Measurements from ENCODE around the gene KRTAP4-12.
"Not testable (repeated sequence)": the region's sequence is repeated elsewhere in the genome, so short reads cannot be mapped to it uniquely, and the experiment has no call there.

KRTAP4-12 gene

GRCh38 chr17:41125064-41125463, 1.1 kb upstream of the KRTAP4-12 start:
- no peak for DNase-seq

DNA sequence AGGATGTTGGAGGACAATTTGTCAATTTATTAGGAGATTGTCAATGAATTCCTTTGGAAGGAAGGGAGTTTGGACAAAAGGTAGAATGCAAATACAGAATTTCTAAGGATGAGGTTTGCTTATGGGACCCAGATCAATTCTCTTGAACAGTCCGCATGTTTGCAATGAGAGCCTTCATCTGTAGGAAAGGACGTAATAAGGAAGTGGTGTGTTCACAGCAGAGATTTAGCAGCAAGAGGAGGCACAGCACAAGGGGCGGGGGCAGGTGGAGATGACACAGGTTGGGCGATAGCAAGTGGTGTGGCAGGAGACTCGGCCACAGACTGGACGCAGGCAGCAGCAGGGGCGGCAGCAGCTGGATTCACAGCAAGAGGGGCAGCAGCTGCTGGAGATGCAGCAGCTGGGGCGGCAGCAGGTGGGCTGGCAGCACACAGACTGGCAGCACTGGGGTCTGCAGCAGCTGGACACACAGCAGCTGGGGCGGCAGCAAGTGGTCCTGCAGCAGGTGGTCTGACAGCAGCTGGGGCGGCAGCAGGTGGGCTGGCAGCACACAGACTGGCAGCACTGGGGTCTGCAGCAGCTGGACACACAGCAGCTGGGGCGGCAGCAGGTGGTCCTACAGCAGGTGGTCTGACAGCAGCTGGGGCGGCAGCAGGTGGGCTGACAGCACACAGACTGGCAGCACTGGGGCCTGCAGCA, 541 bp downstream of the KRTAP4-12 start:
- DNase-seq, result not testable (repeated sequence)

- DNase-seq, result no peak
Measured at GRCh38 chr17:41121742-41122141, 2.2 kb downstream of the KRTAP4-12 start.

GRCh38 chr17:41119696-41120690, 4.0 kb downstream of the KRTAP4-12 start:
- DNase-seq, result not testable (repeated sequence)

GRCh38 chr17:41118721-41119120, 5.3 kb downstream of the KRTAP4-12 start:
- DNase-seq, result no peak

DNA sequence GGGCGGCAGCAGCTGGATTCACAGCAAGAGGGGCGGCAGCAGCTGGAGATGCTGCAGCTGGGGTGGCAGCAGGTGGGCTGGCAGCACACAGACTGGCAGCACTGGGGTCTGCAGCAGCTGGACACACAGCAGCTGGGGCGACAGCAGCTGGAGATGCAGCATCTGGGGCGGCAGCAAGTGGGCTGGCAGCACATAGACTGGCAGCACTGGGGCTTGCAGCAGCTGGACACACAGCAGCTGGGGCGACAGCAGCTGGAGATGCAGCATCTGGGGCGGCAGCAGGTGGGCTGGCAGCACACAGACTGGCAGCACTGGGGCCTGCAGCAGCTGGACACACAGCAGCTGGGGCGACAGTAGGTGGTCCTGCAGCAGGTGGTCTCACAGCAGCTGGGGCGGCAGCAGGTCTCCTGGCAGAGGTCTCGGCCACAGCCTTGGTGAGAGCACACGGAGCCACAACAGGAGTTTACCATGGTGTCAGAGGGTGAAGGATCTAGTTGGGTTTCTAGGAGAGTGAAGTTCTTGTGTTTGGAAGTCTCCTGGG, 6.1 kb downstream of the KRTAP4-12 start, which contains the start of gene KRTAP4-11:
Gene KRTAP4-11 (minus strand): TSS at position 528 of the 541 bp plus-strand sequence. CDS start 58 bp downstream, at position 470.
- not testable (repeated sequence) for DNase-seq

GRCh38 chr17:41116297-41116696, 7.7 kb downstream of the KRTAP4-12 start:
- no peak for DNase-seq

DNA sequence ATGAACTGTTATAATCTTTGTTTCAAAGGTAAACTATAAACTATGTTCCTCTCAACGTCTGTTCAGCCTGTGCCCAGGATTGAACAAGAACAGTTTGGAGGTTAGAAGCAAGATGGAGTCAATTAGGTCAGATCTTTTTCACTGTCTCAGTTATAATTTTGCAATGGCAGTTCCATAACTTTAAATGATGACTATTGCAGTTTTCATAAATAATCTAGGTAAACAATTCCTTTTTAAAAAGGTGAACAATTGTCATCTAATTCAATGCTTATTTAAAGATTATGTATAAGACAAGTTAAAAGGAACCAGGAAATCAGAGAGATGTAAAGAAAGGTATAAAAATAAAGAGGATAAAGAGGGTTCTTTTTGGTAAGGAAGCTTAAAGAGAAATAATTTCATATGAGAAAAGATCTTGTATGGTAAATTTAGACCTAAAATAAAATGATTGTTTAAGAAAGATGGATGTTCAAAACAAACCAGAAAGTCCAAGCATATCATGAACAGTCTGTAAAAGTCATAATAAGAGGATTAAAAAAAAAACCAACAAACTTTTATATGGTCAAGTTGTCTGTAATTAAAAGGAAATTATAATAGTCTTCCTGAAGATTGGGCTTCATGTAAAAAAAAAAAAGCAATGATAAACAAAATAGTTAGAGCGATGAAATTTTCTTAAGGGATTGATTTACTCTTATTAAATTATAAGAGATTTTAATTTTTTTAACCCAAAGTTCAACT, 12.7 kb downstream of the KRTAP4-12 start:
- no peak for DNase-seq

DNA sequence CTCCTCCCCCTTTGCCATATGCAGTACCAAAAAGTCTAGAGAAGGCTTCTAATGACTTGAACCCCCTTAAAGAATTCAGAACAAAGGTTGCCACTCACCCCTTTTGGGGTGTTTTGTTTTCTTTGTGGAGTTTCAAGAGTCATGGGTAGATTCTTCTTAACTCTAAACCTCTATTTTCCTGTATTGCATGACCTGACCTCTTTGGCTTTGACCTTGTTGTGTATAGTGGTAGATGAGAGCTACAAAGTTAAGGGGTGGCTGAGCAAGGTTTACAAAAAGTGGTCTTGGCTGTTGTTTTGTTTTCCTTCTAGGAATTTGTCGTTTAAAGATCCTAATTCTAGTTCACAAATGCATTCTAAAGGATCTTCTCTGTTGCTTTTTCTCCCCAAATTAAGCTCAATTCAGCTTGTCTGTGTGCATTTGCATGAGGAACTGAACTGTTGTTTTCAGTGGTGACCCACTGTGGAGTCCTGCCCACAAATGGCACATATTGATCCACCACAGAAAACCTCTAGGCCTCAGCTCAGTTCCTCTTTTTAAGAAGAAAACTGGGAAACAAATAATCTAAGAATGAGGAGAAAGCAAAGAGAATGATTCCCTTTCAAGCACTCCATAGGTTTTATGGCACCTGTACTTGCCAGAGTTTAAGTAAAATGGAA, 15.1 kb downstream of the KRTAP4-12 start:
- not testable (repeated sequence) for DNase-seq

DNA sequence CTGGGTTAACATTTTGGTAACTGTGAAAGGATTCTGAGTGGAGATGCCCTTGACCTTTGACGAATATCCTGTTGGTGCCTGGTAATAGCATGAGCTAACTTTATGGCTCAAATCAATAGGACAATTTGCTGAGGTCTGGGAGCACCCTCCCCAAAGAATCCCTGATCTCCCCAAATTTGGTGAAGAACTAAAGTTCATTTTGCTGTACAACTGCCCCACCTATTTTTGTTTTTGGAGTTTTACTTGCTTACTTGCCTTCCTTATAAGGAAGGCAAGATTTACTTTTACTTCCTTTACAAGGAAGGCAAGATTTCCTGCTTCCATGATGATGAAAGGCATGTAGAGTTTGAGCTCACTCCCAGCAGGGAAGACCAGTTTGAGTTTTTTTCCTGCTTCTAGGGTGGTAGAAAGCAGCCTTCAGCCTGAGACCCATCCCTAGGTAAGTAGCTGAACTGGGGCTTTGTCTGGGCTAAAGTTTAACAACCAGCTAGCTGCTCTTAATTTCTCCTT, 16.0 kb downstream of the KRTAP4-12 start:
- no peak for DNase-seq

DNA sequence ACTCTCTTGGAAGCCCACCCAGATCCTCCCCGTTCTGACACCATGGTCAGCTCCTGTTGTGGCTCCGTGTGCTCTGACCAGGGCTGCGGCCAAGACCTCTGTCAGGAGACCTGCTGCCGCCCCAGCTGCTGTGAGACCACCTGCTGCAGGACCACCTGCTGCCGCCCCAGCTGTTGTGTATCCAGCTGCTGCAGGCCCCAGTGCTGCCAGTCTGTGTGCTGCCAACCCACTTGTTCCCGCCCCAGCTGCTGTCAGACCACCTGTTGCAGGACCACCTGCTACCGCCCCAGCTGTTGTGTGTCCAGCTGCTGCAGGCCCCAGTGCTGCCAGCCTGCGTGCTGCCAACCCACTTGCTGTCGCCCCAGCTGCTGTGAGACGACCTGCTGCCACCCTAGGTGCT, 18.6 kb downstream of the KRTAP4-12 start, which contains the start of gene KRTAP4-9:
Gene KRTAP4-9 (plus strand): TSS at position 43 of the 400 bp plus-strand sequence. CDS start 0 bp downstream, at position 43.
- DNase-seq, result not testable (repeated sequence)

- not testable (repeated sequence) for DNase-seq
Measured at GRCh38 chr17:41104386-41105038, 19.5 kb downstream of the KRTAP4-12 start.

- no peak for DNase-seq
Measured at GRCh38 chr17:41103896-41104295, 20.1 kb downstream of the KRTAP4-12 start.

GRCh38 chr17:41101586-41102259, 22.3 kb downstream of the KRTAP4-12 start, which contains the start of gene KRTAP4-16:
TSS of gene KRTAP4-16 (minus strand) at chr17:41102209. CDS start at chr17:41102209, 0 bp downstream.
- DNase-seq, result no peak

GRCh38 chr17:41099682-41100480, 24.1 kb downstream of the KRTAP4-12 start:
- not testable (repeated sequence) for DNase-seq

DNA sequence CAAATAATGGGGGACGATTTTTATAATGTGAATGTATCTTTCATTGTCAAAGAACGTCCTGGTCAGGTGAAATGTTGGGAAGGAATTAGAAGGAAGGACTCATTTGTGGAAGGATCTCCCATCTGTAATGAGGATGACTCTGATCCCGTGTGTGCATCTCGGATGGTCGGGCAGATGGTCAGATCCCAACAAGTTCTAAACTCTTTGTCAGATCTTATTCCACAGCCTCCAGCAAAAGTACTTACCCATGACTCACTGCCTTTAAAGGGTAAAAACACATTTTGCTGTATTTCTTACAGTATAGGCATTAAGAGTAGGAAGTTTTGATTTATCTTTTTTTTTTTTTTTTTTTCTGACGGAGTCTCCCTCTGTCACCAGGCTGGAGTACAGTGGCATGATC, 25.5 kb downstream of the KRTAP4-12 start:
- DNase-seq, result no peak

DNA sequence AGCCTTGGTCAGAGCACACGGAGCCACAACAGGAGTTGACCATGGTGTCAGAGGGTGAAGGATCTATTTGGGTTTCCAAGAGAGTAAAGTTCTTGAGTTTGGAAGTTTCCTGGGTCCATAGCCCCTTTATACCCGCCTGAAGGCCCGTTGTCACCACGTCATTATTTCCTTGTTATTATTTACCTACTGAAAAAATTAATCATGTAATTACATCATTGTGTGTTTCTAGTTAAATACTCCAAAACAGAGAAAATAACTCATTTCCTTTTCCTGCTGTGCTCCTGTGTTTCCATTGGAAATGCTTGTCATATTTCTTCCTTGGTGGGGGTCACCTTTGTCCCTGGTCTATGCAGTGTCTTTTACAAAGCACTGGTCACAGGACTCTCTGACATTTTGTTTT, 25.9 kb downstream of the KRTAP4-12 start, which contains the start of gene KRTAP4-8:
Gene KRTAP4-8 (minus strand): TSS at position 101 of the 400 bp plus-strand sequence. CDS start 58 bp downstream, at position 43.
- DNase-seq, result no peak

DNA sequence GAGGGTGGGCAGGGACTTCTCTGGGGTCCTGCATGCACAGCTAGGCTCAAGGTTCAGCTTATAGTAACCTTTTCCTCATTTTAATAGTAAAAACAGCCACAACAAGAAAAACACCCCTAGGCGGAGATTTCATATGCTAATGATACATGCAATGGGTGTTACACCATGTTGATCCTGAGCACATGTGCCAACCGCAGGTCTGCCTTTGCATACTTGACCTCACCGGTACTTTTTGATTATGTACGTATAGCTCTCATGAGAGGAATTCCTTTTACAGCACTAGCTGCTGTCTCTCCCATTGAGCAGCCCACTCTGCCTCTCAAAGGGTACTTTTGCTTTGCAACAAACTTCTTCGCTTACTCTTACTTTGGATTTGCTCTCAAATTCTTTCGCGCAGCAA, 27.9 kb downstream of the KRTAP4-12 start:
- DNase-seq, result no peak

DNA sequence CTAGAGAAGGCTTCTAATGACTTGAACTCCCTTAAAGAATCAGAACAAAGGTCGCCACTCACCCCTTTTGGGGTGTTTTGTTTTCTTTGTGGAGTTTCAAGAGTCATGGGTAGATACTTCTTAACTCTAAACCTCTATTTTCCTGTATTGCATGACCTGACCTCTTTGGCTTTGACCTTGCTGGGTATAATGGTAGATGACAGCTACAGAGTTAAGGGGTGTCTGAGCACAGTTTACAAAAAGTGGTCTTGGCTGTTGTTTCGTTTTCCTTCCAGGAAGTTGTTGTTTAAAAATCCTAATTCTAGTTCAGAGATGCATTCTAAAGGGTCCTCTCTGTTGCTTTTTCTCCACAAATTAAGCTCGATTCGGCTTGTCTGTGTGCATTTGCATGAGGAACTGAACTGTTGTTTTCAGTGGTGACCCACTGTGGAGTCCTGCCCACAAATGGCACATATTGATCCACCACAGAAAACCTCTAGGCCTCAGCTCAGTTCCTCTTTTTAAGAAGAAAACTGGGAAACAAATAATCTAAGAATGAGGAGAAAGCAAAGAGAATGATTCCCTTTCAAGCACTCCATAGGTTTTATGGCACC, 35.1 kb downstream of the KRTAP4-12 start:
- not testable (repeated sequence) for DNase-seq
